Stomach (tissue), 4 donors: ENCODE results near the gene APOL2.
"Not testable (repeated sequence)": the region's sequence is repeated elsewhere in the genome, so short reads cannot be mapped to it uniquely, and the experiment has no call there.

ENCODE experiments used
- POLR2AphosphoS5 ChIP-seq, 3 donors: sonication (generic); formaldehyde crosslinking; IDR thresholded peaks; one replicate each; pipeline ENCODE4 v1.6.1; 2016; ENCODE audit warnings: antibody characterized with exemption in 3 of 3
- TF ChIP-seq, protein P1 (sequence below), 7 experiments: fragments of 450-650 bp in 4 of 7; fragments of 200-600 bp in 3 of 7; sonication (generic) in 3 of 7; IDR thresholded peaks; one replicate each; pipeline ENCODE4 v1.5.1; 2016 to 2019; ENCODE audit warnings: antibody characterized with exemption in 7 of 7, control low read depth in 2 of 7, mild to moderate bottlenecking in 1 of 7

DNA sequence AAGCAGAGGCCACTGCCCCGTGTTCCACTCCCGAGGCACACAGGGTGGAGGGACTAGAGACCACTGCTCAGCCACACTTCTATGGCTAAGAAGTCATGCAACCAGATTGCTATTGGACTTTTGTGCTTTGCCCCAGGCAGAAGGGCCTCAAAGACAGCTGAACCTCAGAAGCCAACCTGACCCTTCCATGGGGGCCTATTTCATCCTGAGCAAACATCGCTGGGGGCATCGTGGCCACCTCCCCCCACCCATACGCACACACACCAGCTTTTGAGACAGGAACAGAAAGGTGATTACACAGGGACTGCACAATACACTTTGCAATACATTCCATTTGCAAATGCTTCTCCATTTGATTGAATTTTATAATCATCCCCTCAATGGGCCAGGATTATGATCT, 33.8 kb downstream of the APOL2 start:
- TF ChIP-seq, protein P1, sequence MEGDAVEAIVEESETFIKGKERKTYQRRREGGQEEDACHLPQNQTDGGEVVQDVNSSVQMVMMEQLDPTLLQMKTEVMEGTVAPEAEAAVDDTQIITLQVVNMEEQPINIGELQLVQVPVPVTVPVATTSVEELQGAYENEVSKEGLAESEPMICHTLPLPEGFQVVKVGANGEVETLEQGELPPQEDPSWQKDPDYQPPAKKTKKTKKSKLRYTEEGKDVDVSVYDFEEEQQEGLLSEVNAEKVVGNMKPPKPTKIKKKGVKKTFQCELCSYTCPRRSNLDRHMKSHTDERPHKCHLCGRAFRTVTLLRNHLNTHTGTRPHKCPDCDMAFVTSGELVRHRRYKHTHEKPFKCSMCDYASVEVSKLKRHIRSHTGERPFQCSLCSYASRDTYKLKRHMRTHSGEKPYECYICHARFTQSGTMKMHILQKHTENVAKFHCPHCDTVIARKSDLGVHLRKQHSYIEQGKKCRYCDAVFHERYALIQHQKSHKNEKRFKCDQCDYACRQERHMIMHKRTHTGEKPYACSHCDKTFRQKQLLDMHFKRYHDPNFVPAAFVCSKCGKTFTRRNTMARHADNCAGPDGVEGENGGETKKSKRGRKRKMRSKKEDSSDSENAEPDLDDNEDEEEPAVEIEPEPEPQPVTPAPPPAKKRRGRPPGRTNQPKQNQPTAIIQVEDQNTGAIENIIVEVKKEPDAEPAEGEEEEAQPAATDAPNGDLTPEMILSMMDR (IDR thresholded peaks at IDR 0.05) = not testable (repeated sequence)
- TF ChIP-seq POLR2AphosphoS5 (IDR thresholded peaks at IDR 0.05) = not testable (repeated sequence)
